H9 (cell line): Measurements from ENCODE around the gene SIM1. TPM values are rescaled to one million over a fixed set of nuclear protein-coding genes. Genes with fewer than 3 reads are reported as not detected.
A peak's percentile ranks its signal among the peaks of the same experiment; 100 is the strongest.

Source experiments
- DNase-seq: peaks from one replicate; pipeline ENCODE4 v3.0.0-alpha.2; 2017
- H2AFZ ChIP-seq: one replicate; pipeline ENCODE4 v1.6.1; 2013; ENCODE audit warnings: mild to moderate bottlenecking, low read length, control low read depth, moderate library complexity
- H2AK5ac ChIP-seq: 2 replicates; pipeline ENCODE4 v1.6.1; 2013; ENCODE audit warnings: low read length, control low read depth, mixed read lengths; ENCODE audit not compliant: insufficient read length
- H2BK120ac ChIP-seq: one replicate; pipeline ENCODE4 v1.6.1; 2013; ENCODE audit warnings: low read depth, mild to moderate bottlenecking, low read length, control low read depth, inconsistent platforms; ENCODE audit not compliant: poor library complexity, severe bottlenecking
- H2BK12ac ChIP-seq: 2 replicates; pipeline ENCODE4 v1.6.1; 2013; ENCODE audit warnings: low read length, control low read depth, mixed read lengths, low read depth; ENCODE audit not compliant: insufficient read length
- H2BK15ac ChIP-seq: 2 replicates; pipeline ENCODE4 v1.6.1; 2013; ENCODE audit warnings: low read depth, low read length, control low read depth
- H2BK20ac ChIP-seq: one replicate; pipeline ENCODE4 v1.6.1; 2013; ENCODE audit warnings: low read depth, mild to moderate bottlenecking, low read length, control low read depth, inconsistent platforms; ENCODE audit not compliant: poor library complexity, severe bottlenecking
- H2BK5ac ChIP-seq: 2 replicates; pipeline ENCODE4 v1.6.1; 2013; ENCODE audit warnings: low read length, control low read depth, mixed read lengths; ENCODE audit not compliant: insufficient read length
- H3K14ac ChIP-seq: 2 replicates; pipeline ENCODE4 v1.6.1; 2013; ENCODE audit warnings: low read length, control low read depth; ENCODE audit not compliant: insufficient read depth
- H3K18ac ChIP-seq: 2 replicates; pipeline ENCODE4 v1.6.1; 2013; ENCODE audit warnings: low read depth, mild to moderate bottlenecking, mixed read lengths, low read length, control low read depth; ENCODE audit not compliant: insufficient read length
- H3K23ac ChIP-seq: 2 replicates; pipeline ENCODE4 v1.6.1; 2013; ENCODE audit warnings: low read length, control low read depth, mixed read lengths, low read depth; ENCODE audit not compliant: insufficient read length
- H3K23me2 ChIP-seq: 2 replicates; pipeline ENCODE4 v1.6.1; 2013; ENCODE audit warnings: low read depth, mild to moderate bottlenecking, mixed read lengths, low read length, control low read depth; ENCODE audit not compliant: insufficient read length, poor library complexity, severe bottlenecking
- H3K27ac ChIP-seq: 2 replicates; pipeline ENCODE4 v1.5.1; 2013; ENCODE audit warnings: low read length, control low read depth, mixed read lengths, low read depth; ENCODE audit not compliant: insufficient read length
- H3K27me3 ChIP-seq: 2 replicates; pipeline ENCODE4 v1.6.1; 2013; ENCODE audit warnings: low read length, control low read depth, inconsistent platforms; ENCODE audit not compliant: insufficient read depth
- H3K4ac ChIP-seq: 2 replicates; pipeline ENCODE4 v1.6.1; 2013; ENCODE audit warnings: low read depth, mild to moderate bottlenecking, control low read depth, inconsistent platforms, low read length, moderate library complexity
- H3K4me1 ChIP-seq: 2 replicates; pipeline ENCODE4 v1.6.1; 2013; ENCODE audit warnings: low read length, control low read depth, inconsistent platforms; ENCODE audit not compliant: insufficient read depth
- H3K4me2 ChIP-seq: 2 replicates; pipeline ENCODE4 v1.6.1; 2013; ENCODE audit warnings: low read length, control low read depth, mixed read lengths; ENCODE audit not compliant: insufficient read length, insufficient read depth
- H3K56ac ChIP-seq: 2 replicates; pipeline ENCODE4 v1.6.1; 2013; ENCODE audit warnings: low read depth, mild to moderate bottlenecking, mixed read lengths, low read length, control low read depth; ENCODE audit not compliant: insufficient read length
- H3K79me1 ChIP-seq: 2 replicates; pipeline ENCODE4 v1.6.1; 2013; ENCODE audit warnings: low read depth, mild to moderate bottlenecking, moderate library complexity, low read length, control low read depth, inconsistent platforms; ENCODE audit not compliant: insufficient read depth, poor library complexity, severe bottlenecking
- H3K79me2 ChIP-seq: 2 replicates; pipeline ENCODE4 v1.6.1; 2013; ENCODE audit warnings: low read length, control low read depth, inconsistent platforms; ENCODE audit not compliant: insufficient read depth
- H3K9ac ChIP-seq: 2 replicates; pipeline ENCODE4 v1.6.1; 2013; ENCODE audit warnings: low read length, control low read depth, mixed read lengths; ENCODE audit not compliant: insufficient read length; ENCODE audit errors: extremely low read depth
- H3K9me3 ChIP-seq: one replicate; pipeline ENCODE4 v1.6.1; 2013; ENCODE audit warnings: low read depth, low read length, inconsistent platforms; ENCODE audit not compliant: control insufficient read depth
- H3T11ph ChIP-seq: one replicate; pipeline ENCODE4 v1.6.1; 2013; ENCODE audit warnings: mild to moderate bottlenecking, low read length, control low read depth, inconsistent platforms
- H4K20me1 ChIP-seq: one replicate; pipeline ENCODE4 v1.6.1; 2013; ENCODE audit not compliant: control insufficient read depth, insufficient read length, insufficient read depth
- H4K5ac ChIP-seq: 2 replicates; pipeline ENCODE4 v1.6.1; 2013; ENCODE audit warnings: low read depth, mild to moderate bottlenecking, mixed read lengths, low read length, control low read depth; ENCODE audit not compliant: insufficient read length
- H4K8ac ChIP-seq: replicated peaks from 2 replicates; pipeline ENCODE4 v1.6.1; 2013; ENCODE audit warnings: low read length, control low read depth, mixed read lengths, low read depth; ENCODE audit not compliant: insufficient read length
- H4K91ac ChIP-seq: 2 replicates; pipeline ENCODE4 v1.6.1; 2013; ENCODE audit warnings: low read depth, mild to moderate bottlenecking, moderate library complexity, mixed read lengths, low read length, control low read depth; ENCODE audit not compliant: insufficient read length
- H3K27ac Mint-ChIP-seq, 3 experiments: 2 replicates in 2 of 3; 3 replicates in 1 of 3; pipeline ENCODE4 v1.8.0; 2020 to 2021; ENCODE audit warnings: mixed read lengths in 3 of 3, mild to moderate bottlenecking in 1 of 3, moderate library complexity in 1 of 3
- H3K27me3 Mint-ChIP-seq: 2 replicates; pipeline ENCODE4 v1.8.0; 2021; ENCODE audit warnings: low read depth, mild to moderate bottlenecking, moderate library complexity, mixed read lengths
- H3K36me3 Mint-ChIP-seq, 3 experiments: 2 replicates in 2 of 3; 3 replicates in 1 of 3; pipeline ENCODE4 v1.8.0; 2020 to 2021; ENCODE audit warnings: low read depth in 3 of 3, mixed read lengths in 3 of 3; ENCODE audit not compliant: insufficient read depth in 1 of 3
- H3K4me1 Mint-ChIP-seq, 2 experiments: 2 replicates each; pipeline ENCODE4 v1.8.0; 2020; ENCODE audit warnings: mixed read lengths in 2 of 2
- H3K4me3 Mint-ChIP-seq, 2 experiments: 2 replicates in 1 of 2; 3 replicates in 1 of 2; pipeline ENCODE4 v1.8.0; 2020 to 2021; ENCODE audit warnings: mild to moderate bottlenecking in 2 of 2, mixed read lengths in 2 of 2, moderate library complexity in 1 of 2
- H3K9me3 Mint-ChIP-seq, 2 experiments: 2 replicates in 1 of 2; 3 replicates in 1 of 2; pipeline ENCODE4 v1.8.0; 2020; ENCODE audit warnings: mild to moderate bottlenecking in 2 of 2, mixed read lengths in 2 of 2, moderate library complexity in 1 of 2
- WGBS: extraction: QIAGEN DNeasy Blood & Tissue Kit; methylation state at CpG from one replicate; pipeline ENCODE4 v1.1.7; 2013; ENCODE audit warnings: missing lambda C conversion rate, low lambda C conversion rate, mixed read lengths; ENCODE audit not compliant: insufficient read length; ENCODE audit errors: extremely low coverage; 5-methylcytosine and 5-hydroxymethylcytosine counted together
- long read RNA-seq: library from polyadenylated mRNA; unstranded; transcript quantifications from one replicate; pipeline ENCODE4 v2.0.0, GENCODE V29; 2020
- total RNA-seq: library from RNA; stranded (reverse); gene quantifications from 2 replicates; pipeline ENCODE4 v1.2.1, GENCODE V29; 2021
- TF ChIP-seq, protein P1 (sequence below): fragments of 200-600 bp; sonication (generic); conservative IDR thresholded peaks from 3 replicates; pipeline ENCODE4 v1.8.0; 2021; ENCODE audit warnings: antibody characterized with exemption, mild to moderate bottlenecking

The SIM1 gene, protein sequence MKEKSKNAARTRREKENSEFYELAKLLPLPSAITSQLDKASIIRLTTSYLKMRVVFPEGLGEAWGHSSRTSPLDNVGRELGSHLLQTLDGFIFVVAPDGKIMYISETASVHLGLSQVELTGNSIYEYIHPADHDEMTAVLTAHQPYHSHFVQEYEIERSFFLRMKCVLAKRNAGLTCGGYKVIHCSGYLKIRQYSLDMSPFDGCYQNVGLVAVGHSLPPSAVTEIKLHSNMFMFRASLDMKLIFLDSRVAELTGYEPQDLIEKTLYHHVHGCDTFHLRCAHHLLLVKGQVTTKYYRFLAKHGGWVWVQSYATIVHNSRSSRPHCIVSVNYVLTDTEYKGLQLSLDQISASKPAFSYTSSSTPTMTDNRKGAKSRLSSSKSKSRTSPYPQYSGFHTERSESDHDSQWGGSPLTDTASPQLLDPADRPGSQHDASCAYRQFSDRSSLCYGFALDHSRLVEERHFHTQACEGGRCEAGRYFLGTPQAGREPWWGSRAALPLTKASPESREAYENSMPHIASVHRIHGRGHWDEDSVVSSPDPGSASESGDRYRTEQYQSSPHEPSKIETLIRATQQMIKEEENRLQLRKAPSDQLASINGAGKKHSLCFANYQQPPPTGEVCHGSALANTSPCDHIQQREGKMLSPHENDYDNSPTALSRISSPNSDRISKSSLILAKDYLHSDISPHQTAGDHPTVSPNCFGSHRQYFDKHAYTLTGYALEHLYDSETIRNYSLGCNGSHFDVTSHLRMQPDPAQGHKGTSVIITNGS
- total RNA-seq: 0.07 TPM in 1 of 2 replicates, not detected in the other
- long read RNA-seq: 0 reads

DNA sequence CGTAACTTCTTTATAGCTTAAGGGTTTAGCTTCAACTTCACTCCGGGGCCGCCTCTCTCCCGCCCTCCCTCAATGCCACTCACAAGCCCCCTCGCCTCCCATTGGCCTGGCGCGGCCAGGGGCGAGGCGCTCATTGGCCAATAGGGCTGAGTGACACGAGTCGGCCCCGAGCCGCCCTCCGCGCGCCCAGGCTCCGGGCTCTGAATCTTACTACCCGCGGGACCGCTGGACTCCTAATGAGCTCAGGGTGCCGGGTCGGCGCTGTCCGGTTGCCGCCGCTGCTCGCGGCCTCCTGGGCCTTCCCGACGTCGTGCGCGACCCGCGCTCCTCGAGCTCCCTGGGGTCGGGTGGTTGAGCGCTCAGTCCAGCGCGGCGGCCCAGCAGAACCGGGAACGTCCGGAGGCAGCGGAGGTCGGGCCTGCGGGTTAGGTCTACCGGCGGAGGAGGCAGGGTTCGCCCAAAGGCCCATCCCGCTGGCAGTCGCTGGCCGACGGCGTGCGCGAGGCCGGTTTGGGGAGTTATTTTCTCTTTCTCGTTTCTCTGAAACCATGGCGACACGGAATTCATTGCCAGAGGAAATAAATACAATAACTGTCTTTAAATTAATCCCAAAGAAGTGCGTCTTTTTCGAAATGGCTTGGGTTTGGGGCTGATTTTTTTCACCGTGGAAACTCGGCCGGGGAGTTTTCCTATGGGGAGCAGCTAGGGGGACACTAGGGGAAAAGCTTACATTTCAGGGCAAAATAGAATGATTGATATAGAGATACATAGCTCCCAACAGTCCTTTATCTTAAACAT lies at the start of gene SIM1:
TSS of gene SIM1 (minus strand) at position 19 of the 798 bp plus-strand sequence. CDS start 1,453 bp downstream, outside the sequence.
- H3K79me1 ChIP-seq: no peaks in the 10 kb centered on the region
- no peak within 1 kb of the TSS for H3K9ac ChIP-seq
- H3T11ph ChIP-seq: no peak within 1 kb of the TSS
- H3K18ac ChIP-seq: no peak within 1 kb of the TSS
- TF ChIP-seq, protein P1, sequence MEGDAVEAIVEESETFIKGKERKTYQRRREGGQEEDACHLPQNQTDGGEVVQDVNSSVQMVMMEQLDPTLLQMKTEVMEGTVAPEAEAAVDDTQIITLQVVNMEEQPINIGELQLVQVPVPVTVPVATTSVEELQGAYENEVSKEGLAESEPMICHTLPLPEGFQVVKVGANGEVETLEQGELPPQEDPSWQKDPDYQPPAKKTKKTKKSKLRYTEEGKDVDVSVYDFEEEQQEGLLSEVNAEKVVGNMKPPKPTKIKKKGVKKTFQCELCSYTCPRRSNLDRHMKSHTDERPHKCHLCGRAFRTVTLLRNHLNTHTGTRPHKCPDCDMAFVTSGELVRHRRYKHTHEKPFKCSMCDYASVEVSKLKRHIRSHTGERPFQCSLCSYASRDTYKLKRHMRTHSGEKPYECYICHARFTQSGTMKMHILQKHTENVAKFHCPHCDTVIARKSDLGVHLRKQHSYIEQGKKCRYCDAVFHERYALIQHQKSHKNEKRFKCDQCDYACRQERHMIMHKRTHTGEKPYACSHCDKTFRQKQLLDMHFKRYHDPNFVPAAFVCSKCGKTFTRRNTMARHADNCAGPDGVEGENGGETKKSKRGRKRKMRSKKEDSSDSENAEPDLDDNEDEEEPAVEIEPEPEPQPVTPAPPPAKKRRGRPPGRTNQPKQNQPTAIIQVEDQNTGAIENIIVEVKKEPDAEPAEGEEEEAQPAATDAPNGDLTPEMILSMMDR: no peak
- no peaks in the 10 kb centered on the region for H3K79me2 ChIP-seq
- H2BK5ac ChIP-seq: no peak within 1 kb of the TSS
- H4K8ac ChIP-seq: no peak within 1 kb of the TSS
- no peak within 1 kb of the TSS for H3K56ac ChIP-seq
- H2BK12ac ChIP-seq: no peak within 1 kb of the TSS
- no peaks in the 10 kb centered on the region for H3K9me3 ChIP-seq
- H3K4ac ChIP-seq: no peak within 1 kb of the TSS
- H2BK20ac ChIP-seq: no peak within 1 kb of the TSS
- H2AK5ac ChIP-seq: no peak within 1 kb of the TSS
- H2AFZ ChIP-seq: no peak within 1 kb of the TSS
- H2BK15ac ChIP-seq: no peak within 1 kb of the TSS
- peaks cover 3% of the 10 kb centered on the region for H4K20me1 ChIP-seq
- no peak within 1 kb of the TSS for H4K91ac ChIP-seq
- Mint-ChIP-seq H3K4me3 (peak within 1 kb of the TSS; percentile 57 to 78), H3K27ac (no peak within 1 kb of the TSS), H3K4me1 (peaks cover 31 to 67% of the 10 kb centered on the region in 2 experiments), H3K36me3 (no peaks in the 10 kb centered on the region), H3K9me3 (peaks cover 0 to 6% of the 10 kb centered on the region in 2 experiments; a peak in 1 of 5 replicates), H3K27me3 (no peaks in the 10 kb centered on the region; the same call in 1 of the 2 replicates)
- no peak within 1 kb of the TSS for H2BK120ac ChIP-seq
- no peak within 1 kb of the TSS for H3K23ac ChIP-seq
- DNase-seq: peak; percentile 95
- peak within 1 kb of the TSS; percentile 73 for H3K4me2 ChIP-seq
- H3K4me1 ChIP-seq: peaks cover 5% of the 10 kb centered on the region; the same call in 1 of the 2 replicates
- H3K27ac ChIP-seq: no peak within 1 kb of the TSS
- peaks cover 93% of the 10 kb centered on the region for H3K27me3 ChIP-seq
- no peak within 1 kb of the TSS for H4K5ac ChIP-seq
- H3K23me2 ChIP-seq: peaks cover 12% of the 10 kb centered on the region
- no CpG with 5 or more reads among the region's 66 CpGs for WGBS
- H3K14ac ChIP-seq: no peak within 1 kb of the TSS
